GM19023 (cell line): ENCODE data around the gene RSRC1.
"Not testable (repeated sequence)": the region's sequence is repeated elsewhere in the genome, so short reads cannot be mapped to it uniquely, and the experiment has no call there.

Experiments used
- ATAC-seq: cut with Tn5 transposase; IDR thresholded peaks from one replicate; pipeline ENCODE4 v1.9.1; 2021; ENCODE audit warnings: mild to moderate bottlenecking, moderate library complexity; ENCODE audit not compliant: unreplicated experiment

RSRC1 gene

GRCh38 chr3:158100681-158101080, 9.2 kb upstream of the RSRC1 start:
- ATAC-seq: no peak

DNA sequence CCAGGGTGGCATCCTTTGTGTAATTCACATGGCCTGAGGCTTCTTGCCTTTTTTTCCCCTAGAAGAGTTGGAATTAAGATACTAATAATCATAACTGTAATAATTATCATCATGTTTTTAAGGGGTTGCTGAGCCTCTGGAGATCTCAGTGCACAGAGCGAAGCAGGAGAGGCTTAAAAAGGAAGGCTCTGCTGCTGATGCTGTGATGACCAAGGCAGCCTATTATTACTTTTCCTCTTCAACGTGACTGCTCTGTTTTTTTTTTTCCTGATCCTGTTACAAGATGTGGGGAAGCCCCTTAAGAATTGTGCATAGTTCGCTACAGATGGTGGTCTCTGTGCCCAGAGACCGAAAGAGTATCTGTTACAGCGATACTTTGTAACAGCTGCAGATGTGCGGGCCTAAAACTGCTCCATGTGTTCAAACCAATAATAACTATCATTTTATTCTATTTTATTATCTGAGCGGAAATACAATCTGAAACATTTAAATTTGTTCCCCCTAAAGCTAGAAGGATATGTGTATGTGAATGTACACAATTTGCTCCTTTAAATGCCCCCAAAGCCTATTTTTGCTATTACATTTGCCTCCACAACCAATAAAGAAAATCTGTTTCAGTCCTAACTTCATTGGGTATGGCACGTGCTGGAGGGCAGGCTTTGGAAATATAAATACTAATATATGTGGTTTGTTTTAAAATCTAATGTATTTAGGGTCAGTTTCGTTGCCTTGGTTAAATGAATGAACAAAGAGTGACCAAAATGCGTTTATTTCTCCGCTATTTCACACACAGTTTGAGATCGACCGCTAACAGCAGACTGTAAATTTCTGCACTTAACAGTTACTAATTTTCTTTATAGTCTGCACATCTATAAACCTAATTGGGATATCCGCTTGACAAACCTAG, 8.3 kb upstream of the RSRC1 start:
- ATAC-seq: no peak

DNA sequence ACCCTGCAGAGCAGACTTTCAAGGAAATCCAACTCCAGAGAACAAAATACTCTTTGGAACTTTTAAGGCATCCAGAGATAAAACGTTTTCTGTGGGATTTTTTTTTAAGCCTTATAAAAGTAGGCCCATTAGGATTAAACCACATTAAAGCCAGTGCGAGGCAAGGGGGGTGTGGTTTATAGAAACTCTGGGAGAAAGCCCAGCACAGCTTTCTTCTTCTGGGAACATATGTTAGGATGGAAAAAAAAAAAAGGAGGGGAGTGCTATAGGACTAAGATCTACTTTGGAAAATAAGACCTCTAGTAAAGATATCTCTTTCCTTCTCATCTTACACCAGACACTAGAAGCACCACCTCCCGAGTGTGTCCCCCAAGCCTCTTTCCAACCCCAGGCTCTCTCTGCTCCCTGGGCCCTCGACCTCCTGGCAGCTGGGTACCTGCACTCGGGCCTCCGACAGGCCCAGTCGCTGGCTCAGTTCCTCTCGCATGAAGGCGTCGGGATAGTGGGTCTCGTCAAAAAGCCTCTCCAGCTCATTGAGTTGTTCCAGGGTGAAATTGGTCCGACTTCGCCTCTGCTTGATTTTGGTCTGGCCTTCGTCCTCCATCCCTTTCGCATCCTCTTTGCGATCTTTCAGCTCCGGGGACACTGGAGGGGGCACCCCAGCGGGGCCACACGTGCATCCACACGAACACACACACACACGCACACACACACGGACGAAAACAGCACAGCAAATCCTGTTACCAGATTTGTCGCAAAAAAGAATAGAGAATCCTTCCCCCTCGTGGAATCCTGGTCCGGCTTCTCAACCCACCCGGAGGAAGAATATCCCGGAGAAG, 7.4 kb upstream of the RSRC1 start:
- ATAC-seq: no peak

- ATAC-seq: no peak
Observed at GRCh38 chr3:158103081-158103886, 6.6 kb upstream of the RSRC1 start.

DNA sequence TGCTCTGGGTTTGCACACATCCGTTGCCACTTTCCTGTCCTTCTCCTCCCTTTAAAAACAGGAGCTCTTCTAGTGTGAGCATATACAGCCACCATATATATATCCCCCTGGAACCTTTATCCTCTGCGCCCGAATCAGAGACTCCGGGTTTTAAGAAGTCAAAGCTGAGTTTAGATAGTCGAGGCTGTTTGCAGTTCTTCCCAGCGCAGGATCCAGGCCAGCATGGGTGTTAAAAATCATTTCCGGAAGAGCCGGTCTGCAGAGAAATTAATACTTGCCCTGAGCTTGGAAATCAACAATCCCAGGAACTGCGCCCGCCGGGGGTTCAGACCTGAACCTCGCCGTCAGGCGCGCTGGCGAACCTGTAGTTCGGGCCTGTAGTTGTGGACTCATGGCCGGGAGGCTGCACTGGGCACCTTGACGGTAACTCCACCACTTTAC, 6.0 kb upstream of the RSRC1 start:
- ATAC-seq: no peak

DNA sequence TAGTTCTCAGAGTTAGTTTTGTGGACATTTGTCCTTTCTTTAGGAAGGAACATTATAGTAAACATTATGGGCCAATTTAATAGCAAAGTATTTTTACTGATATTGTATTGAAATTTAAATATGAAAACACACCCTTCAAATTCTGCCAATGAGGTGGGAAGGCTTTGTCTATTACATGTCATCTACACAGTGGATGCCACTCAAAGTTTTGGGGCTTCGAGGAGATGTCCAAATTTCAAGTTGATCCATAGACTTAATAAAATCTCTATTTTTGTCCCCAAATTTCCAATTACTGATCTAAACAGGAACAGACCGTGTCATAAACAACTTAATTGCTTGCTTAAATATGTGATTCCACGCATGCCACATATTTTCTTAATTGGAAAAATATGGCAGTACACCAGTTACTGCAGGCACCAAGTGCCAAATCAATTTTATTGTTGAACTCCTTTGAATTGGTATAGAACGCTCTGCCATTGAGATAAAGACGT, 5.4 kb upstream of the RSRC1 start:
- ATAC-seq: no peak

GRCh38 chr3:158105119-158105709, 4.7 kb upstream of the RSRC1 start:
- ATAC-seq: no peak

GRCh38 chr3:158105710-158106253, 4.1 kb upstream of the RSRC1 start:
- ATAC-seq: no peak

- no peak for ATAC-seq
Observed at GRCh38 chr3:158106766-158107471, 3.0 kb upstream of the RSRC1 start.

DNA sequence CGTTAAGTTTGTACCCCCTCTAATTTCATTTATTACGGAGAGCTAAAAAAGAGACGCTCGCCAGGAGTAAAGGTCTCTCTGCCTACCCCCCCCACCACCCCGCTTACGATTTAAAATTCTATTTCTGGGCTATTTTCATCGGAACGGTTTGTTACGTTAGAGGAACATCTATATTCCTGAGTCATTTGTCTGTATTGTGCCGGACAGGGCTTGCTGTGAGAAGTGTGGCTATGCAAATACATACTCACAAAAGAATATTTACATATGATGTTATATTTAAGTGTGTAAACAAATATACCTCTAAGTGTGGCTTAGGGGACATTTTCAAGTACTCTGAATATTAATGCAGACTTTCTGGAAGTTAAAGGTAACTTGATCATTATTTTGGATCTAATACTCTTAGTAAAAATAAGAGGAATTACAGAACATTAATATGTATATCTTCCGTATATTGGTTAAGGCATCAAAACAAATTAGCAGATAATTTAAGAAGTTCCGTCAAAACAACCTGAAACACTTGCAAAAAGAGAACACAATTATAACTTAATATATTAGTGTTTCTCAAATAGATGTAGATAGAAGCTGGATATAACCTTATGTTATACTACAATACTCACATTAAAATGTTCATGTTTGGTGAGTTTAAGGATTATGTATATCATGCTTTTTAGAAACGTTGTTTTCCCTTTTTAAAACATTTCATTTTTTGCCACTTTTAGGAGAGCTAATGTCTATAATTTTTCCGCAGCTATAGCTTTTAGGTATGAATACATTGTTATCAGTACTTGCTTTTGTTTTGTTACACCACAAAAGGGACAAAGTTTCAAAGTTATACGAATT, 2.1 kb upstream of the RSRC1 start:
- ATAC-seq: no peak

DNA sequence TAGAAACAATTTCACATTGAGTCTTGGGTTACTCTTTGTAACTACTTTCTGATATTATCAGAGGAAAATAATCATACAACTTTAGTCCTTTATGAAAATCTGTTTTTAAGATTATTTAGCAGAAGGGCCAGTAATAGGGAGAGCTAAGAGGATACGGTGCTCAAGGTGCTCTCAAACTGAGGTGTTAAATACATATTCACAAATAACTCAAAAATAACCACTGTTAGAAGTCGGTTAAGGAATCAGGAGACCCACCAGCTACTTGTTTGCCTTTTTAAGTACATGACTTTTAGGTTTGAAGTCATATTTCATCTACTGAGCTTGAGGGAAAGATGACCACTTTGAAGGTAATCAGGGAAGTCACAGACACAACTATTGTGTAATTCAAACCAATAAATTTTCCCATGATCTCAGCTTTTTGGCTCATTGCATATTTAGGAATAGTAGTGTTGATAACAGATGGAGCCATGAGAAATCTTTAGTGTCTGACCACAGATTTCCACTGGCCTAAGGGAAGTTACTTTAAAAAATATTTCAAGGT, 1.4 kb upstream of the RSRC1 start:
- ATAC-seq: no peak

- ATAC-seq: peak; percentile 11
Observed at GRCh38 chr3:158109295-158109803, 540 bp upstream of the RSRC1 start.

- ATAC-seq: peak; percentile 10
Observed at GRCh38 chr3:158110658-158111018, 749 bp downstream of the RSRC1 start.

- no peak for ATAC-seq
Observed at GRCh38 chr3:158111861-158112260, 2.0 kb downstream of the RSRC1 start.

DNA sequence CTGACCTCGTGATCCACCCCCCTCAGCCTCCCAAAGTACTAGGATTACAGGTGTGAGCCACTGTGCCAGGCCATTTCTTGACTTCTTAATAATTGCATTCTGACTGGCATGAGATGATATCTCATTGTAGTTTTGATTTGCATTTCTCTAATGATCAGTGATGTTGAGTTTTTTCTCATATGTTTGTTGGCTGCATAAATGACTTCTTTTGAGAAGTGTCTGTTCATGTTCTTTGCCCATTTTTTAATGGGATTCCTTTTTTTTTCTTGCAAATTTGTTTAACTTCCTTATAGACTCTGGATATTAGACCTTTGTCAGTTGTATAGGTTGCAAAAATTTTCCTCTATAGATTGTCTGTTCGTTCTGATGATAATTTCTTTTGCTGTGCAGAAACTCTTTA, 3.7 kb downstream of the RSRC1 start:
- not testable (repeated sequence) for ATAC-seq

- ATAC-seq: no peak
Observed at GRCh38 chr3:158120330-158120729, 10.4 kb downstream of the RSRC1 start.

GRCh38 chr3:158121295-158121694, 11.4 kb downstream of the RSRC1 start:
- no peak for ATAC-seq

GRCh38 chr3:158122721-158123120, 12.8 kb downstream of the RSRC1 start:
- not testable (repeated sequence) for ATAC-seq
